ENCODE results near the gene ABCA3.

- TF ChIP-seq CTCF (IDR thresholded peaks at IDR 0.05) = no peak
- no peak for TF ChIP-seq POLR2A (IDR thresholded peaks at IDR 0.05)
- TF ChIP-seq EP300 (IDR thresholded peaks at IDR 0.05) = no peak
These were observed 43.6 kb downstream of the ABCA3 start for GRCh38 chr16:2296661-2297505.
